Brain microvascular endothelial cell (primary cell): Measurements from ENCODE around the gene KRTAP4-1.
"Not testable (repeated sequence)": the region's sequence is repeated elsewhere in the genome, so short reads cannot be mapped to it uniquely, and the experiment has no call there.

ENCODE experiments used
- DNase-seq: peaks from one replicate; pipeline ENCODE4 v3.0.0-alpha.2; 2020
- H3K27ac ChIP-seq: fragments of 250-450 bp; sonication (Bioruptor Pico); 2 replicates; pipeline ENCODE4 v1.5.1; 2020; ENCODE audit warnings: mild to moderate bottlenecking, moderate library complexity
- H3K27me3 ChIP-seq: fragments of 250-450 bp; sonication (Bioruptor Pico); replicated peaks from 2 replicates; pipeline ENCODE4 v1.5.1; 2020; ENCODE audit warnings: mild to moderate bottlenecking
- H3K36me3 ChIP-seq: fragments of 250-450 bp; sonication (Bioruptor Pico); replicated peaks from 2 replicates; pipeline ENCODE4 v1.5.1; 2020; ENCODE audit warnings: mild to moderate bottlenecking
- H3K4me3 ChIP-seq: 2 replicates; pipeline ENCODE4 v1.5.1; 2011; ENCODE audit warnings: low read depth, mild to moderate bottlenecking, control low read depth, low read length, moderate library complexity
- CTCF ChIP-seq: IDR thresholded peaks from 2 replicates; pipeline ENCODE4 v1.5.1; 2011; ENCODE audit warnings: low read depth, mild to moderate bottlenecking, moderate library complexity, low read length, control low read depth, inconsistent platforms; ENCODE audit errors: missing control alignments
- in situ Hi-C: cut with HindIII; loops from 2 replicates; pipeline ENCODE4 v1.10.0; 2017; ENCODE audit warnings: low sequenced_read_pairs, low pct_ligation_motif_present

KRTAP4-1 gene

GRCh38 chr17:41147531-41148204, 37.0 kb downstream of the KRTAP4-1 start:
- in situ Hi-C loops = no loop called here
- Histone ChIP-seq H3K27ac (no peak overlapping the region), H3K27me3 (no peaks in the 10 kb centered on the region), H3K4me3 (no peak overlapping the region), H3K36me3 (no peaks in the 10 kb centered on the region)
- no peak for TF ChIP-seq CTCF
- DNase-seq = no peak

GRCh38 chr17:41145261-41145660, 39.5 kb downstream of the KRTAP4-1 start:
- no peak overlapping the region for H3K4me3 ChIP-seq
- H3K36me3 ChIP-seq = no peaks in the 10 kb centered on the region
- H3K27ac ChIP-seq = no peak overlapping the region
- DNase-seq = no peak
- TF ChIP-seq CTCF = no peak
- no peaks in the 10 kb centered on the region for H3K27me3 ChIP-seq
- in situ Hi-C loops = no loop called here

- DNase-seq = no peak
- no peak for TF ChIP-seq CTCF
- no peaks in the 10 kb centered on the region for H3K27me3 ChIP-seq
- H3K36me3 ChIP-seq = no peaks in the 10 kb centered on the region
- H3K4me3 ChIP-seq = no peak overlapping the region
- in situ Hi-C loops = no loop called here
- no peak overlapping the region for H3K27ac ChIP-seq
Observed at GRCh38 chr17:41144846-41145245, 39.9 kb downstream of the KRTAP4-1 start.

- H3K27ac ChIP-seq = peak overlapping the region; percentile 9
- no peak for DNase-seq
- H3K4me3 ChIP-seq = no peak overlapping the region
- H3K27me3 ChIP-seq = no peaks in the 10 kb centered on the region
- no peaks in the 10 kb centered on the region for H3K36me3 ChIP-seq
- in situ Hi-C loops = no loop called here
- no peak for TF ChIP-seq CTCF
Observed at GRCh38 chr17:41141361-41141760, 43.4 kb downstream of the KRTAP4-1 start.

GRCh38 chr17:41140360-41141131, 44.2 kb downstream of the KRTAP4-1 start, which contains the start of gene KRTAP4-6:
KRTAP4-6 (minus strand) TSS chr17:41140544; CDS start chr17:41140487, 57 bp downstream.
- Histone ChIP-seq H3K4me3 (no peak within 1 kb of the TSS), H3K27me3 (no peaks in the 10 kb centered on the region), H3K36me3 (no peaks in the 10 kb centered on the region), H3K27ac (peak within 1 kb of the TSS; percentile 9)
- no peak for TF ChIP-seq CTCF
- peak; percentile 88 for DNase-seq
- in situ Hi-C loops = no loop called here

GRCh38 chr17:41139865-41140264, 44.8 kb downstream of the KRTAP4-1 start:
- in situ Hi-C loops, H3K27me3 ChIP-seq, H3K36me3 ChIP-seq, DNase-seq, H3K27ac ChIP-seq, H3K4me3 ChIP-seq: not testable (repeated sequence)
